ENCODE measurements around the gene FSTL4. TPM values are rescaled to one million over a fixed set of nuclear protein-coding genes. Genes with fewer than 3 reads are reported as not detected.

FSTL4 gene
- total RNA-seq, 4 donors from 2014 or later, result 0.41 TPM; not detected in 3

- Histone ChIP-seq H3K9me3 (no peaks in the 10 kb centered on the region), H3K4me1 (peaks cover 0 to 5% of the 10 kb centered on the region in 2 donors), H3K4me3 (no peak overlapping the region), H3K36me3 (no peaks in the 10 kb centered on the region), H3K27me3 (no peaks in the 10 kb centered on the region), H3K27ac (no peak overlapping the region)
- intact Hi-C loops (cut with DNase I; ENCODE audit: low total_unique reads), result no loop called here
- DNase-seq, result no peak
- no peak for TF ChIP-seq POLR2A (IDR thresholded peaks at IDR 0.05)
- TF ChIP-seq CTCF (IDR thresholded peaks at IDR 0.05), result no peak
Observed at GRCh38 chr5:133455676-133456075, 156.7 kb downstream of the FSTL4 start.

GRCh38 chr5:133454442-133454841 lies 157.9 kb downstream of the FSTL4 start:
- DNase-seq, result no peak
- intact Hi-C loops (cut with DNase I; ENCODE audit: low total_unique reads), result no loop called here
- no peak overlapping the region for H3K27ac ChIP-seq
- H3K9me3 ChIP-seq, result no peaks in the 10 kb centered on the region
- peaks cover 0 to 5% of the 10 kb centered on the region in 2 donors for H3K4me1 ChIP-seq
- H3K4me3 ChIP-seq, result no peak overlapping the region
- no peaks in the 10 kb centered on the region for H3K27me3 ChIP-seq
- TF ChIP-seq CTCF (IDR thresholded peaks at IDR 0.05) (no peak), POLR2A (IDR thresholded peaks at IDR 0.05) (no peak)
- no peaks in the 10 kb centered on the region for H3K36me3 ChIP-seq

- H3K4me3 ChIP-seq, result no peak overlapping the region
- H3K27me3 ChIP-seq, result no peaks in the 10 kb centered on the region
- DNase-seq, result no peak
- no peaks in the 10 kb centered on the region for H3K9me3 ChIP-seq
- peaks cover 0 to 5% of the 10 kb centered on the region in 2 donors for H3K4me1 ChIP-seq
- no peak for TF ChIP-seq POLR2A (IDR thresholded peaks at IDR 0.05)
- no peak for TF ChIP-seq CTCF (IDR thresholded peaks at IDR 0.05)
- no peak overlapping the region for H3K27ac ChIP-seq
- H3K36me3 ChIP-seq, result no peaks in the 10 kb centered on the region
- intact Hi-C loops (cut with DNase I; ENCODE audit: low total_unique reads), result no loop called here
Observed at GRCh38 chr5:133453831-133454230, 158.5 kb downstream of the FSTL4 start.

- Histone ChIP-seq H3K36me3 (no peaks in the 10 kb centered on the region), H3K4me3 (no peak overlapping the region), H3K27ac (no peak overlapping the region), H3K9me3 (no peaks in the 10 kb centered on the region), H3K4me1 (peaks cover 0 to 5% of the 10 kb centered on the region in 2 donors), H3K27me3 (no peaks in the 10 kb centered on the region)
- intact Hi-C loops (cut with DNase I; ENCODE audit: low total_unique reads), result no loop called here
- no peak for TF ChIP-seq POLR2A (IDR thresholded peaks at IDR 0.05)
- no peak for TF ChIP-seq CTCF (IDR thresholded peaks at IDR 0.05)
- DNase-seq, result no peak
Observed at GRCh38 chr5:133453084-133453780, 159.1 kb downstream of the FSTL4 start.

GRCh38 chr5:133451926-133452325 lies 160.4 kb downstream of the FSTL4 start:
- no peak for DNase-seq
- Histone ChIP-seq H3K36me3 (no peaks in the 10 kb centered on the region), H3K4me1 (no peaks in the 10 kb centered on the region), H3K4me3 (no peak overlapping the region), H3K27me3 (no peaks in the 10 kb centered on the region), H3K9me3 (no peaks in the 10 kb centered on the region), H3K27ac (no peak overlapping the region)
- intact Hi-C loops (cut with DNase I; ENCODE audit: low total_unique reads), result no loop called here
- TF ChIP-seq POLR2A (IDR thresholded peaks at IDR 0.05), result no peak
- TF ChIP-seq CTCF (IDR thresholded peaks at IDR 0.05), result no peak

All from uterus (tissue), 4 donors.